Lower leg skin (tissue), 4 donors: ENCODE data around the gene FAM171A2. TPM values are rescaled to one million over a fixed set of nuclear protein-coding genes. Genes with fewer than 3 reads are reported as not detected.

ENCODE experiments used
- DNase-seq, 2 donors: peaks; one replicate each; pipeline ENCODE4 v3.0.0-alpha.2; 2019; ENCODE audit warnings: low spot score in 2 of 2
- H3K4me3 ChIP-seq: fragments of 200-600 bp; sonication (generic); 2 replicates; pipeline ENCODE4 v1.5.1; 2017; ENCODE audit warnings: mild to moderate bottlenecking, low read depth; ENCODE audit not compliant: poor library complexity, severe bottlenecking
- POLR2A ChIP-seq, 2 donors: fragments of 450-650 bp; IDR thresholded peaks; one replicate each; pipeline ENCODE4 v1.6.1; 2016 to 2017; ENCODE audit warnings: antibody characterized with exemption in 2 of 2, mild to moderate bottlenecking in 1 of 2, moderate library complexity in 1 of 2
- WGBS, 2 donors: methylation state at CpG; one replicate each; pipeline ENCODE4 v1.1.5; 2018; 5-methylcytosine and 5-hydroxymethylcytosine counted together
- intact Hi-C: fragments of 100-400 bp; cut with DNase I; formaldehyde crosslinking; loops from one replicate; pipeline ENCODE4 v1.15.0; 2023; ENCODE audit warnings: low total_unique reads
- total RNA-seq, 4 donors: library from RNA; depleted of rRNA; stranded (reverse); fragments of >200 nt; gene quantifications; one replicate each; pipeline ENCODE4 v1.1.0, GENCODE V29; 2016
- TF ChIP-seq, protein P1 (sequence below), 3 donors: fragments of 450-650 bp; IDR thresholded peaks; one replicate each; pipeline ENCODE4 v1.5.1; 2016; ENCODE audit warnings: antibody characterized with exemption in 3 of 3, mild to moderate bottlenecking in 3 of 3, moderate library complexity in 2 of 3

FAM171A2 gene
- total RNA-seq, 4 donors from 2014 or later: 0.95 to 2.8 (median 2.4) TPM

GRCh38 chr17:44315760-44316731 lies 47.6 kb downstream of the FAM171A2 start:
- WGBS, 2 donors: 7 to 11% methylated on average over 31 to 36 of the region's 38 CpGs
- intact Hi-C loops: no loop called here
- TF ChIP-seq POLR2A (IDR thresholded peaks at IDR 0.05): no peak
- TF ChIP-seq, protein P1, sequence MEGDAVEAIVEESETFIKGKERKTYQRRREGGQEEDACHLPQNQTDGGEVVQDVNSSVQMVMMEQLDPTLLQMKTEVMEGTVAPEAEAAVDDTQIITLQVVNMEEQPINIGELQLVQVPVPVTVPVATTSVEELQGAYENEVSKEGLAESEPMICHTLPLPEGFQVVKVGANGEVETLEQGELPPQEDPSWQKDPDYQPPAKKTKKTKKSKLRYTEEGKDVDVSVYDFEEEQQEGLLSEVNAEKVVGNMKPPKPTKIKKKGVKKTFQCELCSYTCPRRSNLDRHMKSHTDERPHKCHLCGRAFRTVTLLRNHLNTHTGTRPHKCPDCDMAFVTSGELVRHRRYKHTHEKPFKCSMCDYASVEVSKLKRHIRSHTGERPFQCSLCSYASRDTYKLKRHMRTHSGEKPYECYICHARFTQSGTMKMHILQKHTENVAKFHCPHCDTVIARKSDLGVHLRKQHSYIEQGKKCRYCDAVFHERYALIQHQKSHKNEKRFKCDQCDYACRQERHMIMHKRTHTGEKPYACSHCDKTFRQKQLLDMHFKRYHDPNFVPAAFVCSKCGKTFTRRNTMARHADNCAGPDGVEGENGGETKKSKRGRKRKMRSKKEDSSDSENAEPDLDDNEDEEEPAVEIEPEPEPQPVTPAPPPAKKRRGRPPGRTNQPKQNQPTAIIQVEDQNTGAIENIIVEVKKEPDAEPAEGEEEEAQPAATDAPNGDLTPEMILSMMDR (IDR thresholded peaks at IDR 0.05): no peak
- DNase-seq: no peak
- H3K4me3 ChIP-seq: no peak overlapping the region

- 1% methylated on average over 24 to 36 of the region's 81 CpGs for whole genome bisulfite sequencing, 2 donors
- H3K4me3 ChIP-seq: no peak overlapping the region
- intact Hi-C loops: no loop called here
- TF ChIP-seq, protein P1 (IDR thresholded peaks at IDR 0.05): no peak
- TF ChIP-seq POLR2A (IDR thresholded peaks at IDR 0.05): no peak
- no peak for DNase-seq
These were observed 48.6 kb downstream of the FAM171A2 start for GRCh38 chr17:44314869-44315661.

GRCh38 chr17:44314524-44314868 lies 49.2 kb downstream of the FAM171A2 start:
- no peak for TF ChIP-seq POLR2A (IDR thresholded peaks at IDR 0.05)
- TF ChIP-seq, protein P1 (IDR thresholded peaks at IDR 0.05): no peak
- 25 to 38% methylated on average over 10 of the region's 11 CpGs for WGBS, 2 donors

DNA sequence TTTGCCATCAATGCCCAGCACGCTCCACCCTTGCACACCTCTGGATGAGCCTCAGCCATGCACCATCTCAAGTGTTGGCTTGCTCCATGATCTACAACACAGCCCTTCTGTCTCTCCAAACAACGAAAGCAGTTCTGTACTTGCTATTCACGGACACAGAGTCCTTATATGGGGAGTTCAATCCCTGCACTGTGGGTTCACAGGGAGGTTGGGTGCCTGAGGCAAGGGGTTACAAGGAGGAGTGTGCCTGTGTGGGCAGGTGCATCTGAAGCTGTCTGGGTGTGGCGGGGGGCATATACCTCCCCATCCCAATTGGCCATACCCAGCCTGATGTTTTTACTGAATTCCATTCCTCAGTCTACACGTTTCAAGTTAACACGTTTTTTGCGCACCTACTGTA lies 49.6 kb downstream of the FAM171A2 start:
- no peak for DNase-seq
- 54 to 64% methylated on average over 7 of the region's 7 CpGs for WGBS, 2 donors
- H3K4me3 ChIP-seq: no peak overlapping the region
- intact Hi-C loops: no loop called here
- TF ChIP-seq, protein P1 (IDR thresholded peaks at IDR 0.05): no peak
- TF ChIP-seq POLR2A (IDR thresholded peaks at IDR 0.05): no peak

More at GRCh38 chr17:44314524-44314868, 49.2 kb downstream of the FAM171A2 start:
- no peak for DNase-seq
- H3K4me3 ChIP-seq: no peak overlapping the region
- intact Hi-C loops: no loop called here

DNA sequence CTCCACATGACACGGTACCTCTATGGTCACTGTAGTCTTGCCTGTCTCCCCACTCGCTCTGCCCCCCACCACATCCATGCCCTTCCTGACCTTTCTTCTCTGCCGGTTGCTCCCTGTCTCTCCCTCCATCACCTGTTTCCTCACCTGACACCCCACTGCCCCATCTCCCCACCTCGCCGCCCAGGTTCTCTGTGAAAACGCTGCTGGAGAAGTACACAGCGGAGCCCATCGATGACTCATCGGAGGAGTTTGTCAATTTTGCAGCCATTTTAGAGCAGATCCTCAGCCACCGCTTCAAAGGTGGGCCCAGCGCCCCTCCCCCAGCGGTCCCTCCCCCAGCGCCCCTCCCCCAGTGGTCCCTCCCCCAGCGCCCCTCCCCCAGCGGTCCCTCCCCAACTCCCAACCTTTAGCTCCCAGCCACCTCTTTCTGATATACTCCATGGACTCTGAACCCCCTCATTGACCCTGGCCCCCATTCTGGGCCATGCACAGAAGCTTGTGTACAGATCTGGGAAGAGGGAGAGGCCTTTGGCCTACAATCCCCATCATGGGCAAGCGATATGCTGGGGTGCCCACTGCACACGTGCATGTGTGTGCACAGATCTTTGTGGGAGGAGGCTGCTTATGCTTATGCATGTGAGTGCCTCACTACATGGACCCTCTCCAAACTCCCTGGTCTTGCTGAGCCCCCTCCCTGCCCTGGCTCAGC lies 51.1 kb downstream of the FAM171A2 start:
- intact Hi-C loops: no loop called here
- H3K4me3 ChIP-seq: no peak overlapping the region
- TF ChIP-seq, protein P1 (IDR thresholded peaks at IDR 0.05): no peak
- TF ChIP-seq POLR2A (IDR thresholded peaks at IDR 0.05): no peak
- DNase-seq: no peak
- WGBS, 2 donors: 68 to 70% methylated on average over 16 to 17 of the region's 17 CpGs
